OCI-LY7 (cell line): ENCODE measurements around the gene GDA.

Source experiments
- EZH2phosphoT487 ChIP-seq: fragments of 200-600 bp; sonication (generic); IDR thresholded peaks from 2 replicates; pipeline ENCODE4 v1.6.1; 2018; ENCODE audit warnings: low read depth, borderline replicate concordance, mild to moderate bottlenecking, mixed run types, antibody characterized with exemption, low read length, moderate library complexity, mixed read lengths
- TF ChIP-seq, protein P1 (sequence below): fragments of 200-600 bp; sonication (generic); conservative IDR thresholded peaks from 2 replicates; pipeline ENCODE4 v1.5.1; 2014; ENCODE audit warnings: mild to moderate bottlenecking, antibody characterized with exemption, low read length, moderate library complexity, mixed read lengths

- TF ChIP-seq EZH2phosphoT487: no peak
- TF ChIP-seq, protein P1, sequence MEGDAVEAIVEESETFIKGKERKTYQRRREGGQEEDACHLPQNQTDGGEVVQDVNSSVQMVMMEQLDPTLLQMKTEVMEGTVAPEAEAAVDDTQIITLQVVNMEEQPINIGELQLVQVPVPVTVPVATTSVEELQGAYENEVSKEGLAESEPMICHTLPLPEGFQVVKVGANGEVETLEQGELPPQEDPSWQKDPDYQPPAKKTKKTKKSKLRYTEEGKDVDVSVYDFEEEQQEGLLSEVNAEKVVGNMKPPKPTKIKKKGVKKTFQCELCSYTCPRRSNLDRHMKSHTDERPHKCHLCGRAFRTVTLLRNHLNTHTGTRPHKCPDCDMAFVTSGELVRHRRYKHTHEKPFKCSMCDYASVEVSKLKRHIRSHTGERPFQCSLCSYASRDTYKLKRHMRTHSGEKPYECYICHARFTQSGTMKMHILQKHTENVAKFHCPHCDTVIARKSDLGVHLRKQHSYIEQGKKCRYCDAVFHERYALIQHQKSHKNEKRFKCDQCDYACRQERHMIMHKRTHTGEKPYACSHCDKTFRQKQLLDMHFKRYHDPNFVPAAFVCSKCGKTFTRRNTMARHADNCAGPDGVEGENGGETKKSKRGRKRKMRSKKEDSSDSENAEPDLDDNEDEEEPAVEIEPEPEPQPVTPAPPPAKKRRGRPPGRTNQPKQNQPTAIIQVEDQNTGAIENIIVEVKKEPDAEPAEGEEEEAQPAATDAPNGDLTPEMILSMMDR: no peak
These were observed 39.0 kb downstream of the GDA start for GRCh38 chr9:72188232-72188631.
